OCI-LY7 (cell line): ENCODE measurements around the gene SLC9B1. TPM values are rescaled to one million over a fixed set of nuclear protein-coding genes. Genes with fewer than 3 reads are reported as not detected.
"Not testable (repeated sequence)": the region's sequence is repeated elsewhere in the genome, so short reads cannot be mapped to it uniquely, and the experiment has no call there.

Source experiments
- BruUV-seq: library from RNA; stranded (reverse); fragments of 400-500 nt; replicated peaks from 2 replicates; lab custom pipeline; 2021; lab: Mats Ljungman, UMichigan
- CTCF ChIA-PET: fragments of 300-600 bp; sonication (Branson Sonifier 250); formaldehyde crosslinking; loops from one replicate; lab custom pipeline; 2022; ENCODE audit warnings: antibody characterized with exemption; ENCODE audit not compliant: unreplicated experiment; lab: Charles Lee
- POLR2A ChIA-PET: fragments of 300-600 bp; sonication (Branson Sonifier 250); formaldehyde crosslinking; loops from one replicate; lab custom pipeline; 2022; ENCODE audit warnings: antibody characterized with exemption; lab: Charles Lee
- DNase-seq: peaks from one replicate; pipeline ENCODE4 v3.0.0-alpha.2; 2015; ENCODE audit warnings: low spot score
- H2AFZ ChIP-seq: fragments of 200-600 bp; sonication (generic), shearing (Covaris generic); 2 replicates; pipeline ENCODE4 v1.6.1; 2014; ENCODE audit warnings: mild to moderate bottlenecking, antibody characterized with exemption, low read length, moderate library complexity
- H3K27ac ChIP-seq: fragments of 200-600 bp; sonication (generic); 2 replicates; pipeline ENCODE4 v1.5.1; 2014; ENCODE audit warnings: mixed run types, low read depth, mild to moderate bottlenecking, moderate library complexity, low read length, inconsistent platforms; ENCODE audit not compliant: poor library complexity, severe bottlenecking
- H3K36me3 ChIP-seq: fragments of 200-600 bp; sonication (generic); 2 replicates; pipeline ENCODE4 v1.6.1; 2014; ENCODE audit warnings: mild to moderate bottlenecking, antibody characterized with exemption, low read length, moderate library complexity, mixed read lengths; ENCODE audit not compliant: insufficient read depth
- H3K4me1 ChIP-seq: fragments of 200-600 bp; sonication (generic); 2 replicates; pipeline ENCODE4 v1.5.1; 2014; ENCODE audit warnings: mild to moderate bottlenecking, low read length; ENCODE audit not compliant: insufficient read depth, poor library complexity, severe bottlenecking
- H3K4me2 ChIP-seq: fragments of 200-600 bp; sonication (generic); 2 replicates; pipeline ENCODE4 v1.6.1; 2014; ENCODE audit warnings: mild to moderate bottlenecking, low read length
- H3K4me3 ChIP-seq: fragments of 200-600 bp; sonication (generic); 2 replicates; pipeline ENCODE4 v1.5.1; 2014; ENCODE audit warnings: mild to moderate bottlenecking, low read depth, low read length; ENCODE audit not compliant: poor library complexity, severe bottlenecking
- H3K79me2 ChIP-seq: fragments of 200-600 bp; sonication (generic); 2 replicates; pipeline ENCODE4 v1.6.1; 2016; ENCODE audit warnings: low read depth, mild to moderate bottlenecking, low read length, moderate library complexity, mixed read lengths; ENCODE audit not compliant: insufficient read depth
- H3K9me2 ChIP-seq: fragments of 200-600 bp; sonication (generic); 2 replicates; pipeline ENCODE4 v1.6.1; 2016; ENCODE audit warnings: mild to moderate bottlenecking, low read length, mixed read lengths; ENCODE audit not compliant: insufficient read depth
- H3K9me3 ChIP-seq: fragments of 200-600 bp; sonication (generic); 2 replicates; pipeline ENCODE4 v1.6.1; 2014; ENCODE audit warnings: mild to moderate bottlenecking, mixed run types, low read length, mixed read lengths
- H4K20me1 ChIP-seq: fragments of 200-600 bp; sonication (generic); 2 replicates; pipeline ENCODE4 v1.6.1; 2014; ENCODE audit warnings: mild to moderate bottlenecking, antibody characterized with exemption, low read length, moderate library complexity, mixed read lengths; ENCODE audit not compliant: insufficient read depth
- CTCF ChIP-seq: fragments of 200-600 bp; sonication (generic); conservative IDR thresholded peaks from 2 replicates; pipeline ENCODE4 v1.5.1; 2014; ENCODE audit warnings: mild to moderate bottlenecking, antibody characterized with exemption, low read length, moderate library complexity, mixed read lengths
- EZH2phosphoT487 ChIP-seq: fragments of 200-600 bp; sonication (generic); IDR thresholded peaks from 2 replicates; pipeline ENCODE4 v1.6.1; 2018; ENCODE audit warnings: low read depth, borderline replicate concordance, mild to moderate bottlenecking, mixed run types, antibody characterized with exemption, low read length, moderate library complexity, mixed read lengths
- intact Hi-C: fragments of 100-400 bp; cut with micrococcal nuclease; formaldehyde crosslinking; loops from one replicate; pipeline ENCODE4 v1.10.0; 2022; ENCODE audit not compliant: unreplicated experiment
- total RNA-seq, 2 experiments: library from RNA; depleted of rRNA in 1 of 2; stranded (reverse); fragments of >200 nt in 1 of 2; shearing (Covaris generic) in 1 of 2; gene quantifications; 2 replicates each; pipeline ENCODE4 v1.2.3, GENCODE V29; 2014 to 2022

The SLC9B1 gene
- total RNA-seq, 2 experiments from 2014 or later: 0.88 to 2.0 TPM

- H2AFZ ChIP-seq: no peak overlapping the region
- no peak for TF ChIP-seq CTCF
- no peak for TF ChIP-seq EZH2phosphoT487
- H3K27ac ChIP-seq: no peak overlapping the region
- no peaks in the 10 kb centered on the region for H3K36me3 ChIP-seq
- no peaks in the 10 kb centered on the region for H3K4me1 ChIP-seq
- no peak overlapping the region for H3K4me2 ChIP-seq
- no peaks in the 10 kb centered on the region for H3K9me2 ChIP-seq
- no peaks in the 10 kb centered on the region for H3K79me2 ChIP-seq
- no peak for DNase-seq
- CTCF ChIA-PET: no interaction called here
- H4K20me1 ChIP-seq: no peaks in the 10 kb centered on the region
- no peaks in the 10 kb centered on the region for H3K9me3 ChIP-seq
- no peak overlapping the region for H3K4me3 ChIP-seq
- POLR2A ChIA-PET: no interaction called here
- intact Hi-C loops: no loop called here
- BruUV-seq: no TSS peak
Measured at GRCh38 chr4:102901804-102902203, 117.7 kb downstream of the SLC9B1 start.

DNA sequence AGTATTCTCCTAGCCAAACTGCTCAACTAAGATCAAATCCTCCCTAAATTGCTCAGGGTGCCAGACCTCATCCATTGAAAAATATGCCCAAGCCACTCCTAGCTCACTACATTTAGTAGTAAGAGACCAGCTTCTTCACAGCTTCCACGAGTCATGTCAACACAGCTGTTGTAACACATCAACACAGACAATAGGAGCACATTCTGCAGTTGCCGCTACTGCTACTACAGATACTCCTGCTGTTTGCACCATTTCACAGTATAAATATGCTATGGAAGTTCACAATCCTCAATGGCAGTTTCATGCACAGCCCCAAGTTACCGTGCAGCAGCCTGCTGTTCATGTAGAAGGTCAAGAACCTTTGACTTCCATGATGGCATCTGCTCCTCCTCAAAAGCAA lies 121.9 kb downstream of the SLC9B1 start:
- H3K9me2 ChIP-seq, CTCF ChIA-PET, H3K4me1 ChIP-seq, H3K27ac ChIP-seq, H3K9me3 ChIP-seq, POLR2A ChIA-PET, H3K79me2 ChIP-seq, DNase-seq, H2AFZ ChIP-seq, H4K20me1 ChIP-seq, H3K4me3 ChIP-seq, H3K4me2 ChIP-seq, BruUV-seq, H3K36me3 ChIP-seq, intact Hi-C loops: not testable (repeated sequence)

DNA sequence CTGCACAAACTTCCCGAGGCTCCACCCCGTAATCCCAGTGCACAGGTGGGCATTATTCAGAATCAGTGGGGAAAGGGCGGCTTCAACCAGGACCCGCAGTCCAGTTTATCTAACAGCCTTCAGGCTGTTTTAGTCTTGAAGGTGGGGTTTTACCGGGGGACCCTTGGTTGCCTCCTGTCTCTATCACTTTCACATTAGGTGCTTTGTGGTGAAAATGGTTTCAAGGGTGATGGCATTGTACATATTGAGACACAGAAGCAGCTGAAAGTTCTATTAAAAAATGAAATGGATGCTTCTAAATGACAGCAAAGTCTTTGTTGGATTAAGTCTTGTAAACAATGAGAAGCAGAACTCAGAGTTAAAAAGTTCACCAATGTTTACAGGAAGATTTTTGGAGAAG lies 123.0 kb downstream of the SLC9B1 start:
- H3K9me2 ChIP-seq, DNase-seq, H3K36me3 ChIP-seq, H3K27ac ChIP-seq, H3K4me3 ChIP-seq, H2AFZ ChIP-seq, BruUV-seq, H3K4me1 ChIP-seq, H3K79me2 ChIP-seq, H3K4me2 ChIP-seq, H4K20me1 ChIP-seq, POLR2A ChIA-PET, intact Hi-C loops, H3K9me3 ChIP-seq, CTCF ChIA-PET: not testable (repeated sequence)

DNA sequence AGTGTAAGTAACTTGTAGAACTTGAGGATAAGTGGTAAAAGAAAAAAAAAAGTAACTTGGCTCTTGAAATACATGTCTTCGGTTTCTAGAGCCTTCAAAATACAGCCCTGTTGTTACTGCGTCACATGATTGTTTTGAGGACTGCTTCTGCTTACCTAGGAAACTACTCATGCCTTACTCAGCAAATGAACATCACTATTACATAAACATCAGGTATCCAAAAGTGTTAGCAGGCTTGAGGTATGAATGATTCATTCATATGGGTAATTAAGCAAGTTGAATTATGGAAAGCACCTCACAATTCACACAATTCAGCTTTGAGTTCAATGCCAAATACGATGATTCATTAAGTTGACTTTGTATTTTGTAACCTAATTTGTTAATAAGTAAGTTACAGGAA lies 129.6 kb downstream of the SLC9B1 start:
- H3K4me2 ChIP-seq, H3K9me2 ChIP-seq, H3K9me3 ChIP-seq, H3K79me2 ChIP-seq, BruUV-seq, DNase-seq, intact Hi-C loops, H2AFZ ChIP-seq, H3K4me1 ChIP-seq, H3K27ac ChIP-seq, CTCF ChIA-PET, H4K20me1 ChIP-seq, H3K4me3 ChIP-seq, POLR2A ChIA-PET: not testable (repeated sequence)
- H3K36me3 ChIP-seq: peaks cover 21% of the 10 kb centered on the region

GRCh38 chr4:102888570-102888969 lies 130.9 kb downstream of the SLC9B1 start:
- H3K9me2 ChIP-seq, CTCF ChIA-PET, H2AFZ ChIP-seq, H3K27ac ChIP-seq, H3K4me1 ChIP-seq, H3K4me3 ChIP-seq, H3K4me2 ChIP-seq, POLR2A ChIA-PET, H3K9me3 ChIP-seq, DNase-seq, BruUV-seq, H4K20me1 ChIP-seq, intact Hi-C loops: not testable (repeated sequence)
- Histone ChIP-seq H3K79me2 (peaks cover 14% of the 10 kb centered on the region; the same call in 1 of the 2 replicates), H3K36me3 (peaks cover 22% of the 10 kb centered on the region)
